Panc1 (cell line): ENCODE results near the gene CNNM1. TPM values are rescaled to one million over a fixed set of nuclear protein-coding genes. Genes with fewer than 3 reads are reported as not detected.

Source experiments
- ATAC-seq: fragments of 200-7000 bp; cut with Tn5 transposase; 2 replicates; pipeline ENCODE4 v1.9.1; 2020; ENCODE audit warnings: mild to moderate bottlenecking, moderate library complexity
- BruUV-seq: library from RNA; stranded (reverse); fragments of 400-500 nt; replicated peaks from 2 replicates; lab custom pipeline; 2021; lab: Mats Ljungman, UMichigan
- CTCF ChIA-PET: fragments of 300-600 bp; sonication (Branson Sonifier 250); formaldehyde crosslinking; loops from one replicate; lab custom pipeline; 2022; ENCODE audit warnings: antibody characterized with exemption; lab: Charles Lee
- POLR2A ChIA-PET: fragments of 300-600 bp; sonication (Branson Sonifier 250); formaldehyde crosslinking; loops from one replicate; lab custom pipeline; 2022; ENCODE audit warnings: antibody characterized with exemption; lab: Charles Lee
- DNase-seq: peaks from one replicate; pipeline ENCODE4 v3.0.0-alpha.2; 2010; ENCODE audit warnings: low read depth, low spot score
- H3K27ac ChIP-seq: 2 replicates; pipeline ENCODE4 v1.5.1; 2011; ENCODE audit warnings: mild to moderate bottlenecking, low read length, inconsistent platforms
- H3K27me3 ChIP-seq: fragments of 200-500 bp; sonication (Bioruptor generic); 2 replicates; pipeline ENCODE4 v1.6.0; 2014; ENCODE audit warnings: low read length, inconsistent platforms; ENCODE audit not compliant: control insufficient read depth, insufficient read depth
- H3K36me3 ChIP-seq: fragments of 200-500 bp; sonication (Bioruptor generic); 2 replicates; pipeline ENCODE4 v1.5.1; 2014; ENCODE audit warnings: inconsistent platforms, mild to moderate bottlenecking, low read length, moderate library complexity; ENCODE audit not compliant: control insufficient read depth, insufficient read depth
- H3K4me1 ChIP-seq: 2 replicates; pipeline ENCODE4 v1.5.1; 2011; ENCODE audit warnings: inconsistent platforms, mild to moderate bottlenecking, low read length, moderate library complexity; ENCODE audit not compliant: control insufficient read depth, insufficient read depth
- H3K4me3 ChIP-seq, 2 experiments: 2 replicates each; pipeline ENCODE4 v1.5.1; 2011 to 2012; ENCODE audit warnings: low read depth in 2 of 2, low read length in 2 of 2, mild to moderate bottlenecking in 2 of 2, inconsistent platforms in 1 of 2, moderate library complexity in 1 of 2
- H3K9me3 ChIP-seq: fragments of 200-500 bp; sonication (Bioruptor generic); 2 replicates; pipeline ENCODE4 v1.5.1; 2014; ENCODE audit warnings: low read depth, mild to moderate bottlenecking, inconsistent platforms, low read length, moderate library complexity; ENCODE audit not compliant: control insufficient read depth, insufficient read depth
- CTCF ChIP-seq: fragments of 450-650 bp; IDR thresholded peaks from 2 replicates; pipeline ENCODE4 v1.5.1; 2017; ENCODE audit warnings: mild to moderate bottlenecking
- POLR2AphosphoS5 ChIP-seq: IDR thresholded peaks from 2 replicates; pipeline ENCODE4 v1.6.1; 2012; ENCODE audit warnings: mild to moderate bottlenecking, low read depth, low read length, moderate library complexity
- REST ChIP-seq, 2 experiments: IDR thresholded peaks; 2 replicates each; pipeline ENCODE4 v1.6.1; 2011 to 2012; ENCODE audit warnings: low read depth in 2 of 2, control low read depth in 1 of 2, low read length in 1 of 2, mild to moderate bottlenecking in 1 of 2, moderate library complexity in 1 of 2; ENCODE audit not compliant: insufficient read depth in 1 of 2
- SIN3A ChIP-seq: IDR thresholded peaks from 2 replicates; pipeline ENCODE4 v1.6.1; 2012; ENCODE audit warnings: low read depth, mild to moderate bottlenecking, low read length, moderate library complexity, borderline replicate concordance; ENCODE audit not compliant: insufficient read depth
- TCF7L2 ChIP-seq: IDR thresholded peaks from 2 replicates; pipeline ENCODE4 v1.6.1; 2011; ENCODE audit warnings: mild to moderate bottlenecking, low read depth, low read length, inconsistent platforms
- in situ Hi-C: cut with HindIII; loops from 2 replicates; pipeline ENCODE4 v1.10.0; 2016; ENCODE audit warnings: low sequenced_read_pairs, low pct_unique_long_range_greater_than_20kb
- intact Hi-C: fragments of 100-400 bp; cut with micrococcal nuclease; formaldehyde crosslinking; loops from one replicate; pipeline ENCODE4 v1.10.0; 2022; ENCODE audit not compliant: unreplicated experiment
- total RNA-seq: library from RNA; stranded (reverse); gene quantifications from one replicate; pipeline ENCODE4 v1.2.1, GENCODE V29; 2021; ENCODE audit not compliant: unreplicated experiment

CNNM1 gene
- total RNA-seq, 1 experiment from 2014 or later, result 16.6 TPM

GRCh38 chr10:99412099-99412498, 82.9 kb downstream of the CNNM1 start:
- H3K27me3 ChIP-seq, result no peaks in the 10 kb centered on the region
- TF ChIP-seq CTCF, result peak; percentile 30
- no peak for TF ChIP-seq TCF7L2
- no peaks in the 10 kb centered on the region for H3K4me1 ChIP-seq
- H3K27ac ChIP-seq, result no peak overlapping the region
- H3K4me3 ChIP-seq, result no peak overlapping the region
- ChIA-PET CTCF (no interaction called here), POLR2A (no interaction called here)
- BruUV-seq, result no TSS peak
- H3K9me3 ChIP-seq, result no peaks in the 10 kb centered on the region
- intact Hi-C loops, result no loop called here
- in situ Hi-C loops, result no loop called here
- 0 out of 2 replicates have a peak, but pooled peaks cover 4% of the 10 kb centered on the region for H3K36me3 ChIP-seq
- ATAC-seq (peak; percentile 60; the same call in 1 of the 2 replicates), DNase-seq (no peak)

GRCh38 chr10:99418910-99419624, 89.9 kb downstream of the CNNM1 start:
- in situ Hi-C loops, result no loop called here
- ATAC-seq, result no peak

More at GRCh38 chr10:99418910-99419624, 89.9 kb downstream of the CNNM1 start:
- H3K36me3 ChIP-seq, result peaks cover 17% of the 10 kb centered on the region
- intact Hi-C loops, result no loop called here
- no peaks in the 10 kb centered on the region for H3K9me3 ChIP-seq
- no peak overlapping the region for H3K4me3 ChIP-seq
- BruUV-seq, result no TSS peak
- CTCF ChIA-PET, result no interaction called here
- no peaks in the 10 kb centered on the region for H3K4me1 ChIP-seq
- POLR2A ChIA-PET, result no interaction called here
- no peak overlapping the region for H3K27ac ChIP-seq
- TF ChIP-seq SIN3A (no peak), TCF7L2 (no peak), CTCF (no peak), REST (IDR thresholded peaks at IDR 0.05; ENCODE audit: insufficient read depth in 1 of 2, low read depth in 2 of 2, low read length in 1 of 2) (no peak), POLR2AphosphoS5 (no peak)
- H3K27me3 ChIP-seq, result no peaks in the 10 kb centered on the region
- no peak for DNase-seq
